ENCODE results near the gene PDGFRB. TPM values are rescaled to one million over a fixed set of nuclear protein-coding genes. Genes with fewer than 3 reads are reported as not detected.
A peak's percentile ranks its signal among the peaks of the same experiment; 100 is the strongest.

Gene PDGFRB
- total RNA-seq, 1 donor from 2014 or later = 341 TPM

DNA sequence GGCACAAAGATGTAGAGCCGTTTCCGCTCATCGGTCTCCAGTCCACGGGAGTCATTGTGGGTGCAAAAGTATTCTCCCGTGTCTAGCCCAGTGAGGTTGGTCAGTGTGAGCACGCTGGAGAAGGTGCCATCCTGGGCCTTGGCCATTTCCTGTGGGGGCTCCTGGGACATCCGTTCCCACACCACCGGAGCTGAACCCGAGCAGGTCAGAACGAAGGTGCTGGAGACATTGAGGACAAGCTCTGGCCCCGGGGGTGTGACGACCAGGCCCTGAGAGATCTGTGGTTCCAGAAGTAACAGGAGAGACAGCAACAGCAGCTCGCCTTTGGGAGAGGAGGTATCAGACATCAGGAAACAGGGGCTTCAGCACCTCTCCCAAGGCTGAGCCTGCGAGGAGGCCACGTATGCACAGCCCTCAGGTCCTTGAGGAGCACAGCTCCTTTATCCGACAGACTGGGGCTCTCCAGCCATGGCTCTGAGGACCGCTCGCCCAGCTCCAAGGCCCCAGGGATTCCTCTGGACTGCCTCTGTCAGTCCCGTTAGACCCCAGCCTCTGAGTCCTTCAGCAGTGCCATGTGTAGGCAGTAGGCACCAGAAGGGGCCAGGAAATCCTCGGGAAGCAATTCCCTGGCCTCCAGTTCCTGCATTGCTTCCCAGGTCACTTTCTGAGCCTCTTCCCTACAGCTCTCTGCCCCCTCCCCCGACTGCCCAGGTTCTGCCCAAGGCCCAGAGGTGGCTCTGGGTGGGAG lies 19.9 kb downstream of the PDGFRB start:
- Histone ChIP-seq H3K27ac (peak overlapping the region; percentile 98 to 99), H3K36me3 (peaks cover 20 to 54% of the 10 kb centered on the region in 2 donors), H3K9me3 (no peaks in the 10 kb centered on the region), H3K27me3 (no peaks in the 10 kb centered on the region), H3K4me1 (peaks cover 59 to 89% of the 10 kb centered on the region in 2 donors), H3K4me3 (no peak overlapping the region)
- no peak for DNase-seq (ENCODE audit: low spot score in 2 of 2)
- intact Hi-C loops (cut with DNase I) = loop anchor here (10.0 kb wide), 1 partner anchor 1539 kb away; no protein-coding TSS in a partner anchor
- TF ChIP-seq CTCF (IDR thresholded peaks at IDR 0.05) = no peak

DNA sequence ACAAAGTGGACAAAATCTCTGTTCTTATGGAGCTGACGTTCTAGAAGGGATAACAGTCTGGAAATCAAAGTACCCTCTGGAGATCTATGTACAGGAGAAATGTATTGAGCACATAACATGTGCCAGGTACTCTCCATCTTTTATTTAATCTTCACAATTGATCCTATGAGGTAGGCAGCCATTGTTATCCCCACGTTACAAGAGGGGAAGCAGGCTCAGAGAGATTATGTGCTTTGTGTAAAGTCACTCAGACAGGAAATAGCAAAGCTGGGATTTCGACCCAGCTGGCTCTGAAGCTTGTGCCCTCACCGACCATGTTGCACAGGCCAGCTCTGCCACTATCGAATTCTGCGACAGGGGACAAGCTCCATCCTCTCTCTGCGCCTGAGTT lies 21.5 kb downstream of the PDGFRB start:
- DNase-seq (ENCODE audit: low spot score in 2 of 2) = no peak
- intact Hi-C loops (cut with DNase I) = loop anchor here (10.0 kb wide), 1 partner anchor 1541 kb away; no protein-coding TSS in a partner anchor
- Histone ChIP-seq H3K9me3 (no peaks in the 10 kb centered on the region), H3K36me3 (peaks cover 33 to 69% of the 10 kb centered on the region in 2 donors), H3K4me1 (peaks cover 46 to 88% of the 10 kb centered on the region in 2 donors), H3K27ac (peak overlapping the region; percentile 98 to 99), H3K4me3 (no peak overlapping the region), H3K27me3 (no peaks in the 10 kb centered on the region)
- no peak for TF ChIP-seq CTCF (IDR thresholded peaks at IDR 0.05)

- Histone ChIP-seq H3K4me3 (no peak overlapping the region), H3K27me3 (no peaks in the 10 kb centered on the region), H3K4me1 (peaks cover 42 to 83% of the 10 kb centered on the region in 2 donors), H3K9me3 (no peaks in the 10 kb centered on the region), H3K27ac (peak overlapping the region; percentile 98 to 99), H3K36me3 (peaks cover 38 to 74% of the 10 kb centered on the region in 2 donors)
- no peak for TF ChIP-seq CTCF (IDR thresholded peaks at IDR 0.05)
- no peak for DNase-seq (ENCODE audit: low spot score in 2 of 2)
- intact Hi-C loops (cut with DNase I) = loop anchor here (10.0 kb wide), 1 partner anchor 1541 kb away; no protein-coding TSS in a partner anchor
Measured at GRCh38 chr5:150133581-150134197, 22.0 kb downstream of the PDGFRB start.

GRCh38 chr5:150132740-150133139 lies 22.9 kb downstream of the PDGFRB start:
- DNase-seq (ENCODE audit: low spot score in 2 of 2) = no peak
- H3K27ac ChIP-seq = peak overlapping the region; percentile 98 to 99
- no peaks in the 10 kb centered on the region for H3K27me3 ChIP-seq
- peaks cover 47 to 84% of the 10 kb centered on the region in 2 donors for H3K36me3 ChIP-seq
- peaks cover 35 to 74% of the 10 kb centered on the region in 2 donors for H3K4me1 ChIP-seq
- intact Hi-C loops (cut with DNase I) = loop anchor here (10.0 kb wide), 1 partner anchor 1542 kb away; no protein-coding TSS in a partner anchor
- no peak for TF ChIP-seq CTCF (IDR thresholded peaks at IDR 0.05)
- no peak overlapping the region for H3K4me3 ChIP-seq
- no peaks in the 10 kb centered on the region for H3K9me3 ChIP-seq

GRCh38 chr5:150131978-150132694 lies 23.5 kb downstream of the PDGFRB start:
- Histone ChIP-seq H3K36me3 (peaks cover 52 to 90% of the 10 kb centered on the region in 2 donors), H3K27ac (peak overlapping the region; percentile 98 to 99), H3K4me3 (no peak overlapping the region), H3K27me3 (no peaks in the 10 kb centered on the region), H3K9me3 (no peaks in the 10 kb centered on the region), H3K4me1 (peaks cover 29 to 68% of the 10 kb centered on the region in 2 donors)
- DNase-seq (ENCODE audit: low spot score in 2 of 2) = no peak
- TF ChIP-seq CTCF (IDR thresholded peaks at IDR 0.05) = no peak
- intact Hi-C loops (cut with DNase I) = loop anchor here (2.0 to 10.0 kb wide), 3 partner anchors 29 to 1543 kb away; no protein-coding TSS in a partner anchor

Measured in ascending aorta (tissue), 2 donors.